Skeletal muscle tissue (tissue), 4 donors: ENCODE data around the gene TOR1B. TPM values are rescaled to one million over a fixed set of nuclear protein-coding genes. Genes with fewer than 3 reads are reported as not detected.
"Not testable (repeated sequence)": the region's sequence is repeated elsewhere in the genome, so short reads cannot be mapped to it uniquely, and the experiment has no call there.

ENCODE experiments used
- H3K27ac ChIP-seq: one replicate; pipeline ENCODE4 v1.7.0; 2013; ENCODE audit warnings: mild to moderate bottlenecking, low read depth, low read length, inconsistent platforms
- H3K27me3 ChIP-seq, 3 donors: one replicate each; pipeline ENCODE4 v1.7.0; 2013; ENCODE audit warnings: low read length in 3 of 3; ENCODE audit not compliant: control insufficient read depth in 3 of 3, insufficient read depth in 3 of 3
- H3K36me3 ChIP-seq, 3 donors: one replicate each; pipeline ENCODE4 v1.7.0; 2013; ENCODE audit warnings: low read length in 3 of 3; ENCODE audit not compliant: control insufficient read depth in 3 of 3, insufficient read depth in 3 of 3
- H3K4me1 ChIP-seq, 3 donors: one replicate each; pipeline ENCODE4 v1.7.0; 2013; ENCODE audit warnings: low read length in 3 of 3, mild to moderate bottlenecking in 3 of 3; ENCODE audit not compliant: control insufficient read depth in 3 of 3, insufficient read depth in 3 of 3
- H3K4me3 ChIP-seq, 3 donors: one replicate each; pipeline ENCODE4 v1.7.0; 2013; ENCODE audit warnings: low read length in 3 of 3
- H3K9ac ChIP-seq, 3 donors: one replicate each; pipeline ENCODE4 v1.7.0; 2013; ENCODE audit warnings: low read length in 3 of 3, mild to moderate bottlenecking in 3 of 3, moderate library complexity in 2 of 3, low read depth in 1 of 3
- H3K9me3 ChIP-seq, 3 donors: one replicate each; pipeline ENCODE4 v1.7.0; 2013; ENCODE audit warnings: low read length in 3 of 3; ENCODE audit not compliant: control insufficient read depth in 3 of 3
- total RNA-seq: library from RNA; depleted of rRNA; stranded (reverse); fragments of >200 nt; gene quantifications from one replicate; pipeline ENCODE4 v1.2.3, GENCODE V29; 2014
- donor health status: Osteomylitis.

The TOR1B gene
- total RNA-seq, 1 donor from 2014 or later: 15.7 TPM

DNA sequence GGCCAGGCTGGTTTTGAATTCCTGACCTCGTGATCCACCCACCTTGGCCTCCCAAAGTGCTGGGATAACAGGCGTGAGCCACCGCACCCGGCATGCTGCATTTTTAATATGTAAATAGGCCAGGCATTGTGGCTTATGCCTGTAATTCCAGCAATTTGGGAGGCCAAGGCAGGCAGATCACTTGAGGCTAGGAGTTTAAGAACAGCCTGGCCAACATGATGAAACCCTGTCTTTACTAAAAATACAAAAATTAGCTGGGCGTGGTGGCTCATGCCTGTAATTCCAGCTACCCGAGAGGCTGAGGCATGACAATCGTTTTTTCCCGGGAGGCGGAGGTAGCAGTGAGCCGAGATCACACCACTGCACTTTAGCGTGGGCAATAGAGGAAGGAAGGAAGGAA lies 18.0 kb upstream of the TOR1B start:
- H3K36me3 ChIP-seq, H3K27ac ChIP-seq, H3K9ac ChIP-seq, H3K4me3 ChIP-seq, H3K4me1 ChIP-seq, H3K9me3 ChIP-seq: not testable (repeated sequence)
- peaks cover 3 to 16% (median 12%) of the 10 kb centered on the region in 3 donors for H3K27me3 ChIP-seq

DNA sequence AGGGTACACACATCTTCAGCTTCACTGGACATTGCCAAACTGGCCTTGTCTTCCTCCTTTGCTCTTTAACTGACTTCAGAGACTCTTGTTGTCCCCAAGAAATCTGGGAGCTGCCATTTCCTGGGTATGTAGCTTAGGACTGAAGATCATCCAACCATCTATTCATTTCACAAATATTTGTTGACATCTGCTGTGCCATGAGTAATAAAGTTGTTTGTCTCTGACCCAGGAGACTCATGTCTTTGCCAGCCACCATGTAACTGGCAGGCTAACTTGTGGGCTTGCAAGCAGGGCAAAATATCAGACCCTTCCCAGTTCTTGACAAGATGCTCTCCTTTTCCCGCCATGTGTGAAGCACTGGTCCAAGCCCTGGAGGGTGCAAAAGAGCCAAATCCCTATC lies 17.1 kb upstream of the TOR1B start:
- H3K9me3 ChIP-seq: no peaks in the 10 kb centered on the region
- no peak overlapping the region for H3K27ac ChIP-seq
- no peak overlapping the region for H3K9ac ChIP-seq
- no peaks in the 10 kb centered on the region for H3K4me1 ChIP-seq
- H3K4me3 ChIP-seq: no peak overlapping the region
- H3K36me3 ChIP-seq: no peaks in the 10 kb centered on the region
- H3K27me3 ChIP-seq: peaks cover 3 to 16% (median 12%) of the 10 kb centered on the region in 3 donors

DNA sequence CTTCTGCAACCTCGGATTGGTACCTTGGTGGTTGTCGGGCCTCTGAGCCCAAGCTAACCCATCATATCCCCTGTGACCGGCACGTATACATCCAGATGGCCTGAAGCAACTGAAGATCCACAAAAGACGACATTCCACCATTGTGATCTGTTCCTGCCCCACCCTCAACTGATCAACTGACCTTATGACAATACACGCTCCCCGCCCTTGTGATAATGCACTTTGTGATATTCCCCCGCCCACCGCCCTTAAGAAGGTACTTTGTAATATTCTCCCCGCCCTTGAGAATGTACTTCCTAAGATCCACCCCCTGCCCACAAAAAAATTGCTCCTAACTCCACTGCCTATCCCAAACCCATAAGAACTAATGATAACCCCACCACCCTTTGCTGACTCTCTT lies 16.5 kb upstream of the TOR1B start:
- Histone ChIP-seq H3K27me3 (peaks cover 3 to 16% (median 12%) of the 10 kb centered on the region in 3 donors), H3K9ac (no peak overlapping the region), H3K4me1 (no peaks in the 10 kb centered on the region), H3K9me3 (no peaks in the 10 kb centered on the region), H3K36me3 (no peaks in the 10 kb centered on the region), H3K27ac (no peak overlapping the region), H3K4me3 (no peak overlapping the region)

GRCh38 chr9:129794549-129794948 lies 8.4 kb upstream of the TOR1B start:
- Histone ChIP-seq H3K4me3 (no peak overlapping the region), H3K27me3 (peaks cover 2 to 19% (median 14%) of the 10 kb centered on the region in 3 donors), H3K4me1 (no peaks in the 10 kb centered on the region), H3K9ac (no peak overlapping the region), H3K36me3 (no peaks in the 10 kb centered on the region), H3K27ac (no peak overlapping the region), H3K9me3 (no peaks in the 10 kb centered on the region)

DNA sequence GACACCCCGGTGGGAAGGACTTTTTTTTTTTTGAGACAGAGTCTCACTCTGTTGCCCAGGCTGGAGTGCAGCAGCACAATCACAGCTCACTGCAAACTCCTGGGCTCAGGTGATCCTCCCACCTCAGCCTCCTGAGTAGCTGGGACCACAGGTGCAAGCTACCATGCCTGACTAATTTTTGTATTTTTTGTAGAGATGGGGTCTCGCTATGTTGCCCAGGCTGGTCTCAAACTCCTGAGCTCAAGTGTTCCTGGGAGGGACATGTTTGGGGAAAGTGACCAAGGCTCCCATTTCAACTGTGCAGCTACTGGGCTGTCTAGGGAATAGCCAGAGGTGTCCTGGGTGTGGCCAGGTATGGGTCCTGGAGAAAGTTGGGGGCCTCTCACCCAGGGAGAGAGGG lies 7.0 kb upstream of the TOR1B start:
- H3K9me3 ChIP-seq, H3K9ac ChIP-seq, H3K4me3 ChIP-seq, H3K36me3 ChIP-seq, H3K27ac ChIP-seq, H3K4me1 ChIP-seq: not testable (repeated sequence)
- H3K27me3 ChIP-seq: peaks cover 0 to 19% (median 14%) of the 10 kb centered on the region in 3 donors

DNA sequence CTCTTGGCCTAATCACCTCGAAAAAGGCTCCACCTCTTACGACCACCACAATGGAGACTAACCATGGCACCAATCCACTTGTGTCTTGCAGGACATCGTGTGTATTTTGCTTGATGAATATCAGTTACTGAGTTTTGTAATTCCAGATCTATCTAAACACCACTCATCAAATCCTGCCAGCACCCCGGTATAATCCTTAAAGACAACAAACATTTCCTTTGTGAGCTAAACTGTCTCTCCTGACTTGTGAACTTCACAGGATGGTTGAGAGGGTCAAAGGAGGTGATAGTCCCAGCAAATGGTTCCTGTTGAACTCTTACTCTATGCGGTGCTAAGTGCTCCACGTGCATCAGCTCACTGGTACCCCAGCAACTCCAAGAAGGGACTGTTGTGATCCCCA lies 4.0 kb upstream of the TOR1B start:
- Histone ChIP-seq H3K27ac (no peak overlapping the region), H3K9me3 (no peaks in the 10 kb centered on the region), H3K9ac (no peak overlapping the region), H3K4me3 (no peak overlapping the region), H3K4me1 (peaks cover 5 to 6% (median 6%) of the 10 kb centered on the region in 3 donors), H3K36me3 (no peaks in the 10 kb centered on the region), H3K27me3 (peaks cover 0 to 19% (median 14%) of the 10 kb centered on the region in 3 donors)

GRCh38 chr9:129801504-129801903 lies 1.5 kb upstream of the TOR1B start:
- H3K27ac ChIP-seq: no peak overlapping the region
- H3K27me3 ChIP-seq: no peaks in the 10 kb centered on the region
- no peak overlapping the region for H3K9ac ChIP-seq
- H3K9me3 ChIP-seq: no peaks in the 10 kb centered on the region
- peaks cover 4 to 7% (median 4%) of the 10 kb centered on the region in 3 donors for H3K36me3 ChIP-seq
- H3K4me1 ChIP-seq: peaks cover 9 to 10% (median 10%) of the 10 kb centered on the region in 3 donors
- no peak overlapping the region for H3K4me3 ChIP-seq

GRCh38 chr9:129803676-129804060 lies 684 bp downstream of the TOR1B start:
- H3K4me3 ChIP-seq: peak overlapping the region; percentile 83 to 90 (median 83)
- peaks cover 9 to 14% (median 11%) of the 10 kb centered on the region in 3 donors for H3K36me3 ChIP-seq
- H3K27ac ChIP-seq: peak overlapping the region; percentile 60
- H3K4me1 ChIP-seq: peaks cover 9 to 10% (median 10%) of the 10 kb centered on the region in 3 donors
- no peaks in the 10 kb centered on the region for H3K9me3 ChIP-seq
- H3K27me3 ChIP-seq: no peaks in the 10 kb centered on the region
- peak overlapping the region; percentile 30 to 83 (median 77) for H3K9ac ChIP-seq

DNA sequence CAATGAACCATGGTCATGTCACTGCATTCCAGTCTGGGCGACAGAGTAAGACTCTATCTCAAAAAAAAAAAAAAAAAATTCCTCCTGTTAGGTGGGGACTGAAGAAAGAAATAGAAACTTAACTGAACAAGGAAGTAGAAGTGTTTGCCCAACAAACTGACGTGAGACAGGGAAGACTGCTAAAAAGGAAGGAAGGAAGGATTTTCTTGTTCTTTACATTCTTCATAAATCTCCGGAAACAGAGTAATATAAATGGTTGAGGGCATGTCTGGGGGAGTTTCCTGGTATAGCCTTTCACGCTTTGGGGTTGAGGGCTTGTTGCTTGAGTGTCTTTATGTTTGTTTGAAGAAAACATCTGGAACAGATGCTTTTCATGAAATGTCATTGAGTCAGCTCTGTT lies 3.1 kb downstream of the TOR1B start:
- Histone ChIP-seq H3K36me3 (peaks cover 25 to 32% (median 27%) of the 10 kb centered on the region in 3 donors), H3K27ac (no peak overlapping the region), H3K9ac (no peak overlapping the region), H3K4me1 (peaks cover 9 to 10% (median 10%) of the 10 kb centered on the region in 3 donors), H3K4me3 (no peak overlapping the region), H3K9me3 (no peaks in the 10 kb centered on the region), H3K27me3 (no peaks in the 10 kb centered on the region)

- H3K36me3 ChIP-seq: peaks cover 38 to 54% (median 47%) of the 10 kb centered on the region in 3 donors
- H3K9ac ChIP-seq: no peak overlapping the region
- no peak overlapping the region for H3K4me3 ChIP-seq
- H3K4me1 ChIP-seq: peaks cover 0 to under 1% (median under 1%) of the 10 kb centered on the region in 3 donors
- H3K27me3 ChIP-seq: no peaks in the 10 kb centered on the region
- H3K9me3 ChIP-seq: no peaks in the 10 kb centered on the region
- no peak overlapping the region for H3K27ac ChIP-seq
Observed at GRCh38 chr9:129809346-129809745, 6.4 kb downstream of the TOR1B start.
